GM13977 (cell line): ENCODE data around the gene WDR83.
"Not testable (repeated sequence)": the region's sequence is repeated elsewhere in the genome, so short reads cannot be mapped to it uniquely, and the experiment has no call there.

Experiments
- DNase-seq: peaks from one replicate; pipeline ENCODE4 v3.0.0; 2012; ENCODE audit warnings: low spot score
- CTCF ChIP-seq: IDR thresholded peaks from 2 replicates; pipeline ENCODE4 v1.5.1; 2012; ENCODE audit warnings: mild to moderate bottlenecking, control low read depth; ENCODE audit not compliant: insufficient read depth; ENCODE audit errors: extremely low read depth, missing control alignments
- in situ Hi-C: fragments of 300-500 bp; cut with MboI; formaldehyde crosslinking; loops from one replicate; pipeline ENCODE4 v1.12.0; 2022; ENCODE audit warnings: low sequenced_read_pairs, low pct_unique_long_range_greater_than_20kb, mixed read lengths, inconsistent platforms; ENCODE audit not compliant: unreplicated experiment

The WDR83 gene

GRCh38 chr19:12703046-12703445, 36.4 kb downstream of the WDR83 start:
- in situ Hi-C loops: no loop called here
- DNase-seq: peak; percentile 68
- no peak for TF ChIP-seq CTCF

- no peak for DNase-seq
- in situ Hi-C loops: no loop called here
- no peak for TF ChIP-seq CTCF
These were observed 38.6 kb downstream of the WDR83 start for GRCh38 chr19:12705169-12705568.

GRCh38 chr19:12705654-12706331, 39.2 kb downstream of the WDR83 start:
- in situ Hi-C loops: no loop called here
- TF ChIP-seq CTCF: no peak
- no peak for DNase-seq

GRCh38 chr19:12706332-12706718, 39.7 kb downstream of the WDR83 start:
- no peak for DNase-seq
- TF ChIP-seq CTCF: no peak
- in situ Hi-C loops: no loop called here

GRCh38 chr19:12708641-12709040, 42.0 kb downstream of the WDR83 start:
- in situ Hi-C loops: no loop called here
- DNase-seq: no peak
- no peak for TF ChIP-seq CTCF

GRCh38 chr19:12711187-12711586, 44.6 kb downstream of the WDR83 start:
- in situ Hi-C loops: no loop called here
- no peak for TF ChIP-seq CTCF
- no peak for DNase-seq

- in situ Hi-C loops: not testable (repeated sequence)
These were observed 45.5 kb downstream of the WDR83 start for GRCh38 chr19:12712077-12712476.

GRCh38 chr19:12713304-12713703, 46.7 kb downstream of the WDR83 start:
- in situ Hi-C loops, DNase-seq: not testable (repeated sequence)

More at GRCh38 chr19:12712077-12712476, 45.5 kb downstream of the WDR83 start:
- DNase-seq: not testable (repeated sequence)
